MCF 10A (cell line): ENCODE results near the gene VASN. TPM values are rescaled to one million over a fixed set of nuclear protein-coding genes. Genes with fewer than 3 reads are reported as not detected.

ENCODE experiments used
- BruUV-seq: library from RNA; stranded (reverse); fragments of 400-500 nt; replicated peaks from 2 replicates; lab custom pipeline; 2021; lab: Mats Ljungman, UMichigan
- CTCF ChIA-PET: fragments of 300-600 bp; sonication (Branson Sonifier 250); formaldehyde crosslinking; extraction: SDS; loops from one replicate; lab custom pipeline; 2021; ENCODE audit warnings: antibody characterized with exemption, inconsistent platforms; lab: Yijun Ruan, JAX
- POLR2A ChIA-PET: fragments of 300-600, 350-650 bp; sonication (Branson Sonifier 250); formaldehyde crosslinking; extraction: SDS; loops from one replicate; lab custom pipeline; 2020; ENCODE audit warnings: antibody characterized with exemption, inconsistent platforms; lab: Yijun Ruan, JAX
- DNase-seq: peaks from one replicate; pipeline ENCODE4 v3.0.0-alpha.2; 2018; ENCODE audit not compliant: unreplicated experiment
- H3K27ac Mint-ChIP-seq: one replicate; pipeline ENCODE4 v1.8.0; 2022; ENCODE audit warnings: mild to moderate bottlenecking, low read depth, mixed read lengths; ENCODE audit not compliant: unreplicated experiment
- H3K27me3 Mint-ChIP-seq: one replicate; pipeline ENCODE4 v1.8.0; 2022; ENCODE audit warnings: mixed read lengths; ENCODE audit not compliant: insufficient read depth, unreplicated experiment
- H3K36me3 Mint-ChIP-seq: one replicate; pipeline ENCODE4 v1.8.0; 2022; ENCODE audit warnings: mild to moderate bottlenecking, moderate library complexity, mixed read lengths; ENCODE audit not compliant: insufficient read depth, unreplicated experiment
- H3K4me1 Mint-ChIP-seq: one replicate; pipeline ENCODE4 v1.8.0; 2022; ENCODE audit warnings: mixed read lengths; ENCODE audit not compliant: insufficient read depth, unreplicated experiment
- H3K4me3 Mint-ChIP-seq: one replicate; pipeline ENCODE4 v1.8.0; 2022; ENCODE audit warnings: mild to moderate bottlenecking, moderate library complexity, mixed read lengths; ENCODE audit not compliant: unreplicated experiment
- H3K9me3 Mint-ChIP-seq: one replicate; pipeline ENCODE4 v1.8.0; 2022; ENCODE audit warnings: mixed read lengths; ENCODE audit not compliant: unreplicated experiment
- CTCF ChIP-seq: fragments of 200-600 bp; IDR thresholded peaks from one replicate; pipeline ENCODE4 v1.8.0; 2022; ENCODE audit warnings: antibody characterized with exemption, mild to moderate bottlenecking; ENCODE audit not compliant: unreplicated experiment
- intact Hi-C: fragments of 100-400 bp; cut with micrococcal nuclease; formaldehyde crosslinking; loops from 2 replicates; pipeline ENCODE4 v1.14.1; 2022
- total RNA-seq: library from RNA; stranded (reverse); gene quantifications from 2 replicates; pipeline ENCODE4 v1.2.3, GENCODE V29; 2022

Gene VASN
- total RNA-seq, 1 experiment from 2014 or later: 4.0 TPM

- CTCF ChIA-PET: no interaction called here
Observed at GRCh38 chr16:4338125-4338582, 33.5 kb upstream of the VASN start.

GRCh38 chr16:4338712-4339299, 32.8 kb upstream of the VASN start:
- ChIA-PET POLR2A (interaction anchor here (0.8 to 1.2 kb wide), 2 partner anchors 9 to 134 kb away, joined by 3 to 4 read pairs; no protein-coding TSS in a partner anchor), CTCF (interaction anchor here (0.5 to 1.3 kb wide), 4 partner anchors 9 to 279 kb away, joined by 3 to 4 read pairs (median 3); no protein-coding TSS in a partner anchor)
- TSS peak; percentile 18 for BruUV-seq
- intact Hi-C loops: no loop called here
- no peak for TF ChIP-seq CTCF
- Mint-ChIP-seq H3K9me3 (no peaks in the 10 kb centered on the region), H3K27me3 (no peaks in the 10 kb centered on the region), H3K4me1 (no peaks in the 10 kb centered on the region), H3K4me3 (no peak overlapping the region), H3K27ac (no peak overlapping the region), H3K36me3 (peaks cover 55% of the 10 kb centered on the region)
- no peak for DNase-seq

More at GRCh38 chr16:4338125-4338582, 33.5 kb upstream of the VASN start:
- no peak for TF ChIP-seq CTCF
- Mint-ChIP-seq H3K27me3 (no peaks in the 10 kb centered on the region), H3K4me1 (no peaks in the 10 kb centered on the region), H3K36me3 (peaks cover 61% of the 10 kb centered on the region), H3K9me3 (no peaks in the 10 kb centered on the region), H3K27ac (no peak overlapping the region), H3K4me3 (no peak overlapping the region)
- intact Hi-C loops: no loop called here
- POLR2A ChIA-PET: interaction anchor here (1.2 kb wide), 1 partner anchor 8 kb away, joined by 4 read pairs; no protein-coding TSS in a partner anchor
- no TSS peak for BruUV-seq
- DNase-seq: no peak

GRCh38 chr16:4339455-4339854, 32.2 kb upstream of the VASN start:
- Mint-ChIP-seq H3K4me3 (no peak overlapping the region), H3K4me1 (no peaks in the 10 kb centered on the region)

More at GRCh38 chr16:4339455-4339854, 32.2 kb upstream of the VASN start:
- peaks cover 54% of the 10 kb centered on the region for H3K36me3 Mint-ChIP-seq
- intact Hi-C loops: no loop called here
- no TSS peak for BruUV-seq
- H3K27ac Mint-ChIP-seq: no peak overlapping the region
- ChIA-PET CTCF (interaction anchor here (0.5 to 2.0 kb wide), 7 partner anchors 9 to 280 kb away, joined by 3 to 5 read pairs (median 3); no protein-coding TSS in a partner anchor), POLR2A (interaction anchor here (0.8 to 1.2 kb wide), 2 partner anchors 9 to 135 kb away, joined by 3 to 4 read pairs; no protein-coding TSS in a partner anchor)
- TF ChIP-seq CTCF: no peak
- DNase-seq: no peak
- H3K9me3 Mint-ChIP-seq: no peaks in the 10 kb centered on the region
- no peaks in the 10 kb centered on the region for H3K27me3 Mint-ChIP-seq
